Gastroesophageal sphincter (tissue), 3 donors: ENCODE data around the gene CACNG1.

Experiments
- EP300 ChIP-seq: sonication (generic); formaldehyde crosslinking; IDR thresholded peaks from one replicate; pipeline ENCODE4 v1.6.1; 2017; ENCODE audit warnings: antibody characterized with exemption, mild to moderate bottlenecking
- POLR2A ChIP-seq, 2 donors: fragments of 450-650 bp; IDR thresholded peaks; one replicate each; pipeline ENCODE4 v1.6.1; 2017; ENCODE audit warnings: antibody characterized with exemption in 2 of 2, mild to moderate bottlenecking in 2 of 2, moderate library complexity in 1 of 2
- POLR2AphosphoS5 ChIP-seq: sonication (generic); formaldehyde crosslinking; IDR thresholded peaks from one replicate; pipeline ENCODE4 v1.6.1; 2017; ENCODE audit warnings: antibody characterized with exemption
- TF ChIP-seq, protein P1 (sequence below), 4 experiments: fragments of 200-600 bp in 2 of 4; fragments of 450-650 bp in 2 of 4; sonication (generic) in 1 of 4; IDR thresholded peaks; one replicate each; pipeline ENCODE4 v1.5.1; 2017 to 2019; ENCODE audit warnings: antibody characterized with exemption in 4 of 4, mild to moderate bottlenecking in 2 of 4, moderate library complexity in 2 of 4

DNA sequence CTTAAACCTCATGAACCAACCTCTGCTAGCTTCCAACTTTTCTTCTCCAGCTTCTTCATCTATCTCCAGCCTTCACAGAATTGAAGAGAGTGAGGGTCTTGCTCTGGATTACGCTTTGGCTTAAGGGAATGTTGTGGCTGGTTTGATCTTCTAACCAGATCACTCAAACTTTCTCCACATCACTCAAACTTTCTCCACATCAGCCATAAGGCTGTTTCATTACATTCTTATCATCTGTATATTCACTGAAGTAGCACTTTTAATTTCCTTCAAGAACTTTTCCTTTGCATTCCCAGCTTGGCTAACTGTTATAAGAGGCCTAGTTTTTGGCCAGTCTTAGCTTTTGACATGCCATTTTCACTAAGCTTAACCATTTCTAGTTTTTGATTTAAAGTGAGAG, 52.3 kb downstream of the CACNG1 start:
- TF ChIP-seq POLR2A (IDR thresholded peaks at IDR 0.05), result no peak
- TF ChIP-seq, protein P1, sequence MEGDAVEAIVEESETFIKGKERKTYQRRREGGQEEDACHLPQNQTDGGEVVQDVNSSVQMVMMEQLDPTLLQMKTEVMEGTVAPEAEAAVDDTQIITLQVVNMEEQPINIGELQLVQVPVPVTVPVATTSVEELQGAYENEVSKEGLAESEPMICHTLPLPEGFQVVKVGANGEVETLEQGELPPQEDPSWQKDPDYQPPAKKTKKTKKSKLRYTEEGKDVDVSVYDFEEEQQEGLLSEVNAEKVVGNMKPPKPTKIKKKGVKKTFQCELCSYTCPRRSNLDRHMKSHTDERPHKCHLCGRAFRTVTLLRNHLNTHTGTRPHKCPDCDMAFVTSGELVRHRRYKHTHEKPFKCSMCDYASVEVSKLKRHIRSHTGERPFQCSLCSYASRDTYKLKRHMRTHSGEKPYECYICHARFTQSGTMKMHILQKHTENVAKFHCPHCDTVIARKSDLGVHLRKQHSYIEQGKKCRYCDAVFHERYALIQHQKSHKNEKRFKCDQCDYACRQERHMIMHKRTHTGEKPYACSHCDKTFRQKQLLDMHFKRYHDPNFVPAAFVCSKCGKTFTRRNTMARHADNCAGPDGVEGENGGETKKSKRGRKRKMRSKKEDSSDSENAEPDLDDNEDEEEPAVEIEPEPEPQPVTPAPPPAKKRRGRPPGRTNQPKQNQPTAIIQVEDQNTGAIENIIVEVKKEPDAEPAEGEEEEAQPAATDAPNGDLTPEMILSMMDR (IDR thresholded peaks at IDR 0.05), result no peak
- TF ChIP-seq EP300, result no peak
- no peak for TF ChIP-seq POLR2AphosphoS5
